ENCODE results near the gene ASB8. TPM values are rescaled to one million over a fixed set of nuclear protein-coding genes. Genes with fewer than 3 reads are reported as not detected.
"Not testable (repeated sequence)": the region's sequence is repeated elsewhere in the genome, so short reads cannot be mapped to it uniquely, and the experiment has no call there.

ASB8 gene
- total RNA-seq, 1 experiment from 2014 or later, result 42.7 TPM

DNA sequence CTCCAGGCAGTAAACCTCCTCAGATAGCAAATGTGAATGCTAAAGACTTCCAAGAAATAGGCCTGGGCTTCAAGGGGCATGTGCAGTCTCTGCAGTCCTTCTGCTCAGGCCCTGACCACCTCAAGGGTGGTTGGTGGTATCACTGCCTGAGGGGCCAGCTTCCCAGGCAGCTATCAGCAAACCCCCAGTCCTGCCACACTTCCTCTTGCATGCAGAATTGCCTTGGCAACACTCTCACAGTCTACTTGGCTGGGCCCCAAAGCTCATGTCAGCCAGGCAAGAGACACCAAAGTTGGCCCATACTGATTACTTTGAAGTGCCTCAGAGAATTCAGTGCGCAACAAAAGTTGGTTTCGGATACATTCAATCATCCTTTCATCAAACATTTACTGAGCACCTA is 3.5 kb upstream of the ASB8 start:
- H3K79me2 ChIP-seq (ENCODE audit: low read length), result peaks cover 13% of the 10 kb centered on the region
- H3K4me3 ChIP-seq (ENCODE audit: low read length), result no peak overlapping the region
- no peak overlapping the region for H3K9ac ChIP-seq (ENCODE audit: low read length)
- H3K27me3 ChIP-seq (ENCODE audit: low read length), result no peaks in the 10 kb centered on the region
- peaks cover 20% of the 10 kb centered on the region for H3K4me1 ChIP-seq (ENCODE audit: low read length)
- H2AFZ ChIP-seq (ENCODE audit: low read length), result no peak overlapping the region
- H3K36me3 ChIP-seq (ENCODE audit: insufficient read depth, low read length), result no peaks in the 10 kb centered on the region
- DNase-seq, result peak; percentile 61
- H3K27ac ChIP-seq (ENCODE audit: low read length), result no peak overlapping the region
- H3K4me2 ChIP-seq (ENCODE audit: low read depth, low read length, poor library complexity, severe bottlenecking), result no peak overlapping the region
- no peaks in the 10 kb centered on the region for H3K9me2 ChIP-seq (replicated peaks; ENCODE audit: insufficient read depth, low read length)
- no peaks in the 10 kb centered on the region for H3K9me3 ChIP-seq (ENCODE audit: low read length)
- H4K20me1 ChIP-seq (ENCODE audit: insufficient read depth, low read depth, low read length), result no peaks in the 10 kb centered on the region

DNA sequence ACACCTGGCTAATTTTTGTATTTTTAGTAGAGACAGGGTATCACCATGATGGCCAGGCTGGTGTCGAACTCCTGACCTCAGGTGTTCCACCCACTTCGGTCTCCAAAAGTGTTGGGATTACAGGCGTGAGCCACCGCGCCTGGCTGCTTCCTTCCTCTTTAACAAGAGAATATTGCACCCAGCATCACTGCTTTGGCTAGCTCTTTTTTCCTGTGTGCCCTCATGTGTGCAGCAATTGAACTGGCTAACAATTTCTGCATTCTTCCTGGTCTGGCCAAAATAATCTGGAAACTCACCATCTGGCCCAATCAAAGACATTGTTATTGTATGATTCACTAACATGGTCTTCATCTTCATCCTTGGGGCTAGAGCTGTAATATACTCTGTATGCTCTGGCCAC is 2.7 kb upstream of the ASB8 start:
- no peak overlapping the region for H3K4me2 ChIP-seq (ENCODE audit: low read depth, low read length, poor library complexity, severe bottlenecking)
- no peaks in the 10 kb centered on the region for H3K36me3 ChIP-seq (ENCODE audit: insufficient read depth, low read length)
- H3K4me3 ChIP-seq (ENCODE audit: low read length), result no peak overlapping the region
- no peak overlapping the region for H3K27ac ChIP-seq (ENCODE audit: low read length)
- peaks cover 20% of the 10 kb centered on the region for H3K4me1 ChIP-seq (ENCODE audit: low read length)
- no peak for DNase-seq
- H3K9me3 ChIP-seq (ENCODE audit: low read length), result no peaks in the 10 kb centered on the region
- no peaks in the 10 kb centered on the region for H3K9me2 ChIP-seq (replicated peaks; ENCODE audit: insufficient read depth, low read length)
- no peaks in the 10 kb centered on the region for H4K20me1 ChIP-seq (ENCODE audit: insufficient read depth, low read depth, low read length)
- H3K9ac ChIP-seq (ENCODE audit: low read length), result no peak overlapping the region
- peaks cover 15% of the 10 kb centered on the region for H3K79me2 ChIP-seq (ENCODE audit: low read length)
- H3K27me3 ChIP-seq (ENCODE audit: low read length), result no peaks in the 10 kb centered on the region
- H2AFZ ChIP-seq (ENCODE audit: low read length), result no peak overlapping the region

- H3K27ac ChIP-seq (ENCODE audit: low read length), result peak overlapping the region; percentile 38
- peak overlapping the region; percentile 95 for H3K4me3 ChIP-seq (ENCODE audit: low read length)
- H3K9me2 ChIP-seq (replicated peaks; ENCODE audit: insufficient read depth, low read length), result no peaks in the 10 kb centered on the region
- peaks cover 30% of the 10 kb centered on the region for H3K79me2 ChIP-seq (ENCODE audit: low read length)
- peak overlapping the region; percentile 70 for H2AFZ ChIP-seq (ENCODE audit: low read length)
- peak overlapping the region; percentile 67 for H3K4me2 ChIP-seq (ENCODE audit: low read depth, low read length, poor library complexity, severe bottlenecking)
- no peaks in the 10 kb centered on the region for H4K20me1 ChIP-seq (ENCODE audit: insufficient read depth, low read depth, low read length)
- DNase-seq, result no peak
- H3K4me1 ChIP-seq (ENCODE audit: low read length), result peaks cover 20% of the 10 kb centered on the region
- no peaks in the 10 kb centered on the region for H3K27me3 ChIP-seq (ENCODE audit: low read length)
- peak overlapping the region; percentile 68 for H3K9ac ChIP-seq (ENCODE audit: low read length)
- H3K9me3 ChIP-seq (ENCODE audit: low read length), result no peaks in the 10 kb centered on the region
- H3K36me3 ChIP-seq (ENCODE audit: insufficient read depth, low read length), result peaks cover 3% of the 10 kb centered on the region; the same call in 1 of the 2 replicates
Measured at GRCh38 chr12:48157889-48158370, 615 bp upstream of the ASB8 start.

GRCh38 chr12:48156652-48157017 is 680 bp downstream of the ASB8 start:
- DNase-seq, result no peak
- H2AFZ ChIP-seq (ENCODE audit: low read length), result no peak overlapping the region; the same call in 1 of the 2 replicates
- H3K27me3 ChIP-seq (ENCODE audit: low read length), result no peaks in the 10 kb centered on the region
- no peaks in the 10 kb centered on the region for H3K9me3 ChIP-seq (ENCODE audit: low read length)
- peak overlapping the region; percentile 67 for H3K4me2 ChIP-seq (ENCODE audit: low read depth, low read length, poor library complexity, severe bottlenecking)
- peaks cover 4% of the 10 kb centered on the region; the same call in 1 of the 2 replicates for H3K36me3 ChIP-seq (ENCODE audit: insufficient read depth, low read length)
- H3K4me3 ChIP-seq (ENCODE audit: low read length), result peak overlapping the region; percentile 95
- peak overlapping the region; percentile 53; the same call in 1 of the 2 replicates for H3K27ac ChIP-seq (ENCODE audit: low read length)
- H3K9me2 ChIP-seq (replicated peaks; ENCODE audit: insufficient read depth, low read length), result no peaks in the 10 kb centered on the region
- peaks cover 36% of the 10 kb centered on the region for H3K79me2 ChIP-seq (ENCODE audit: low read length)
- H3K4me1 ChIP-seq (ENCODE audit: low read length), result peaks cover 20% of the 10 kb centered on the region
- peak overlapping the region; percentile 86 for H3K9ac ChIP-seq (ENCODE audit: low read length)
- no peaks in the 10 kb centered on the region for H4K20me1 ChIP-seq (ENCODE audit: insufficient read depth, low read depth, low read length)

DNA sequence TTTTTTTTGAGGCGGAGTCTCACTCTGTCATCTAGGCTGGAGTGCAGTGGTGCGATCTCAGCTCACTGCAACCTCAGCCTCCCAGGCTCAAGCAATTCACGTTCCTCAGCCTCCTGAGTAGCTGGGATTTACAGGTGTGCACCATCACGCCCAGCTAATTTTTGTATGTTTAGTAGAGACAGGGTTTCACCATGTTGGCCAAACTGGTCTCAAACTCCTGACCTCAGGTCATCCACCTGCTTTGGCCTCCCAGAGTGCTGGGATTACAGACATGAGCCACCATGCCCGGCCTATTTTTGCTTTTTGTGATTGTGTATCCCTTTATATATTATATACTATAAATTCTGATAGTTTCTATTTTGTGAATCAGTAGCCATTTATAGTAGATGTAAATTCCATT is 1.5 kb downstream of the ASB8 start:
- not testable (repeated sequence) for H3K27me3 ChIP-seq (ENCODE audit: low read length); H3K9me3 ChIP-seq (ENCODE audit: low read length); H2AFZ ChIP-seq (ENCODE audit: low read length); H3K27ac ChIP-seq (ENCODE audit: low read length); DNase-seq; H3K9me2 ChIP-seq (replicated peaks; ENCODE audit: insufficient read depth, low read length); H3K9ac ChIP-seq (ENCODE audit: low read length); H4K20me1 ChIP-seq (ENCODE audit: insufficient read depth, low read depth, low read length); H3K36me3 ChIP-seq (ENCODE audit: insufficient read depth, low read length)
- H3K4me1 ChIP-seq (ENCODE audit: low read length), result peaks cover 16% of the 10 kb centered on the region
- H3K79me2 ChIP-seq (ENCODE audit: low read length), result peaks cover 36% of the 10 kb centered on the region
- H3K4me2 ChIP-seq (ENCODE audit: low read depth, low read length, poor library complexity, severe bottlenecking), result peak overlapping the region; percentile 67
- peak overlapping the region; percentile 95; the same call in 1 of the 2 replicates for H3K4me3 ChIP-seq (ENCODE audit: low read length)

- Histone ChIP-seq H3K79me2 (ENCODE audit: low read length) (peaks cover 27% of the 10 kb centered on the region), H3K9me2 (replicated peaks; ENCODE audit: insufficient read depth, low read length) (no peaks in the 10 kb centered on the region), H3K36me3 (ENCODE audit: insufficient read depth, low read length) (peaks cover 33% of the 10 kb centered on the region)
Measured at GRCh38 chr12:48151103-48151771, 6.1 kb downstream of the ASB8 start.

DNA sequence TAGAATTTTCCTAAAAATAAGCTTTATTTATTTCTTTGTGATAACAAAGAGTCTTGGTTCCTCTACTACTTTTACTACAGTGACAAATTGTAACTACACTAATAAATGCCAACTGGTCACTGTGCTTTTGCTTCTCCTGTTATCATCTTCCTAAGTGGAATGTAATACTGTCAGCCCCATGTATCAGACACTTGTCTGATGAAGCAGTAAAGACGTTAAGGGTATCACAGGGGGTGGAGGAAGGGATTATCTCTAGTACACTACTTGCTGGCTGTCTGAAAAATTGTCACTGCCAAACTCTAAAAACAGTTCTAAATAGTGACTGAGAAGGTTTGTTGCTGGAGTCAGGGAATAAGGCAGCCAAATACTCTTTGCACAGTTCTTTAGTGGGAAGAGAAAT is 11.3 kb downstream of the ASB8 start:
- Histone ChIP-seq H2AFZ (ENCODE audit: low read length) (no peak overlapping the region), H3K9me3 (ENCODE audit: low read length) (no peaks in the 10 kb centered on the region), H3K9me2 (replicated peaks; ENCODE audit: insufficient read depth, low read length) (no peaks in the 10 kb centered on the region), H3K4me1 (ENCODE audit: low read length) (no peaks in the 10 kb centered on the region), H3K27me3 (ENCODE audit: low read length) (no peaks in the 10 kb centered on the region), H3K4me3 (ENCODE audit: low read length) (no peak overlapping the region), H3K4me2 (ENCODE audit: low read depth, low read length, poor library complexity, severe bottlenecking) (no peak overlapping the region), H4K20me1 (ENCODE audit: insufficient read depth, low read depth, low read length) (no peaks in the 10 kb centered on the region), H3K27ac (ENCODE audit: low read length) (no peak overlapping the region), H3K9ac (ENCODE audit: low read length) (no peak overlapping the region), H3K79me2 (ENCODE audit: low read length) (no peaks in the 10 kb centered on the region), H3K36me3 (ENCODE audit: insufficient read depth, low read length) (peaks cover 67% of the 10 kb centered on the region)
- DNase-seq, result no peak

More at GRCh38 chr12:48151103-48151771, 6.1 kb downstream of the ASB8 start:
- Histone ChIP-seq H3K9me3 (ENCODE audit: low read length) (no peaks in the 10 kb centered on the region), H2AFZ (ENCODE audit: low read length) (no peak overlapping the region), H3K4me2 (ENCODE audit: low read depth, low read length, poor library complexity, severe bottlenecking) (no peak overlapping the region), H3K27me3 (ENCODE audit: low read length) (no peaks in the 10 kb centered on the region), H3K4me3 (ENCODE audit: low read length) (no peak overlapping the region), H3K4me1 (ENCODE audit: low read length) (peaks cover 3% of the 10 kb centered on the region), H4K20me1 (ENCODE audit: insufficient read depth, low read depth, low read length) (no peaks in the 10 kb centered on the region), H3K27ac (ENCODE audit: low read length) (no peak overlapping the region), H3K9ac (ENCODE audit: low read length) (no peak overlapping the region)
- DNase-seq, result no peak

DNA sequence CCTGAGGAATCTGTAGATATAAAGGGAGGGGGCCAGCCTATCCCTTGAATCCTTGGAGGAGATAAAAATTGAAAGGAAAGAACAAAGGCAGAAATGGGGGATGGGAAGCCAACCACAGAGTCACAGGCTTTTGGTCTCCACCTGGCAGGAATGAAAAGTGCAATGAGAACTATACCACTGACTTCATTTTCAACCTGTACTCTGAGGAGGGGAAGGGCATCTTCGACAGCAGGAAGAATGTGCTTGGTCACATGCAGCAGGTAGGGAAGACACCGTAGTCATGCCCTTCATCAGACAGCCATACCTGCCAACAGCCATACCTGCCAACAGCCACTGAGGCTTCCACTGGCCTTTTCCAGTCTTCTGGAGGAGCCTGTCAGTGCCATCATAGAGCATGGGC is 13.4 kb downstream of the ASB8 start:
- Histone ChIP-seq H3K9me2 (replicated peaks; ENCODE audit: insufficient read depth, low read length) (no peaks in the 10 kb centered on the region), H3K36me3 (ENCODE audit: insufficient read depth, low read length) (peaks cover 64% of the 10 kb centered on the region)
- DNase-seq, result no peak

More for the DNA sequence above, 13.4 kb downstream of the ASB8 start:
- no peak overlapping the region for H3K4me3 ChIP-seq (ENCODE audit: low read length)
- H3K9me3 ChIP-seq (ENCODE audit: low read length), result no peaks in the 10 kb centered on the region
- no peaks in the 10 kb centered on the region for H3K4me1 ChIP-seq (ENCODE audit: low read length)
- no peaks in the 10 kb centered on the region for H4K20me1 ChIP-seq (ENCODE audit: insufficient read depth, low read depth, low read length)
- H3K4me2 ChIP-seq (ENCODE audit: low read depth, low read length, poor library complexity, severe bottlenecking), result no peak overlapping the region
- H2AFZ ChIP-seq (ENCODE audit: low read length), result no peak overlapping the region
- no peaks in the 10 kb centered on the region for H3K27me3 ChIP-seq (ENCODE audit: low read length)
- no peak overlapping the region for H3K9ac ChIP-seq (ENCODE audit: low read length)
- H3K27ac ChIP-seq (ENCODE audit: low read length), result no peak overlapping the region
- no peaks in the 10 kb centered on the region for H3K79me2 ChIP-seq (ENCODE audit: low read length)

All from Karpas-422 (cell line).